Ishikawa (cell line): ENCODE results near the gene FUS.

ENCODE experiments used
- CEBPB ChIP-seq: IDR thresholded peaks from 2 replicates; pipeline ENCODE4 v1.6.1; 2012
- CREB1 ChIP-seq: IDR thresholded peaks from 2 replicates; pipeline ENCODE4 v1.6.1; 2012; ENCODE audit warnings: low read depth
- EGR1 ChIP-seq: IDR thresholded peaks from 2 replicates; pipeline ENCODE4 v1.6.1; 2012
- EP300 ChIP-seq: IDR thresholded peaks from 2 replicates; pipeline ENCODE4 v1.6.1; 2012; ENCODE audit warnings: borderline replicate concordance
- FOXM1 ChIP-seq: IDR thresholded peaks from 2 replicates; pipeline ENCODE4 v1.6.1; 2012; ENCODE audit warnings: low read depth, borderline replicate concordance
- NFIC ChIP-seq: IDR thresholded peaks from 2 replicates; pipeline ENCODE4 v1.6.1; 2012
- RAD21 ChIP-seq: IDR thresholded peaks from 2 replicates; pipeline ENCODE4 v1.6.1; 2012; ENCODE audit warnings: low read depth
- TAF1 ChIP-seq: IDR thresholded peaks from 2 replicates; pipeline ENCODE4 v1.6.1; 2012; ENCODE audit warnings: low read depth, mild to moderate bottlenecking
- TCF12 ChIP-seq: IDR thresholded peaks from 2 replicates; pipeline ENCODE4 v1.6.1; 2012; ENCODE audit warnings: low read depth
- TEAD4 ChIP-seq: IDR thresholded peaks from 2 replicates; pipeline ENCODE4 v1.6.1; 2012
- YY1 ChIP-seq: IDR thresholded peaks from 2 replicates; pipeline ENCODE4 v1.6.1; 2012; ENCODE audit warnings: low read depth
- ZBTB7A ChIP-seq: IDR thresholded peaks from 2 replicates; pipeline ENCODE4 v1.6.1; 2012; ENCODE audit warnings: low read depth
- TF ChIP-seq, protein P1 (sequence below): IDR thresholded peaks from 2 replicates; pipeline ENCODE4 v1.6.1; 2012
- TF ChIP-seq, protein P2 (sequence below): IDR thresholded peaks from 2 replicates; pipeline ENCODE4 v1.6.1; 2012
- TF ChIP-seq, protein P3 (sequence below): IDR thresholded peaks from 2 replicates; pipeline ENCODE4 v1.6.1; 2012; ENCODE audit warnings: low read depth, mild to moderate bottlenecking

Gene FUS

DNA sequence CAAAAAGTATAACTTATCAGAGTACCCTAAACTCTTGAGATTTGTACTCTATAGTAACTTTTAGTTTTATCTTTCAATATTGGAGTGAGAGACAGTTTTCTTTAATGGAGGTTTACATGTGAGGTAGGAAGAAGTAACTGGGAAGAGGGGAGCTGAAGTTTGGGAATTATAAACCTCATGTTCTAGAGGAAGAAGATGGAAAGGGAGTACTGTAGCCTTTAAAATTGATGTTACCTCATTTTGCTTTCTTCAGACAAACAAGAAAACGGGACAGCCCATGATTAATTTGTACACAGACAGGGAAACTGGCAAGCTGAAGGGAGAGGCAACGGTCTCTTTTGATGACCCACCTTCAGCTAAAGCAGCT lies 9.5 kb downstream of the FUS start:
- TF ChIP-seq TCF12 (no peak), NFIC (no peak), RAD21 (no peak), TEAD4 (no peak), CREB1 (no peak)

DNA sequence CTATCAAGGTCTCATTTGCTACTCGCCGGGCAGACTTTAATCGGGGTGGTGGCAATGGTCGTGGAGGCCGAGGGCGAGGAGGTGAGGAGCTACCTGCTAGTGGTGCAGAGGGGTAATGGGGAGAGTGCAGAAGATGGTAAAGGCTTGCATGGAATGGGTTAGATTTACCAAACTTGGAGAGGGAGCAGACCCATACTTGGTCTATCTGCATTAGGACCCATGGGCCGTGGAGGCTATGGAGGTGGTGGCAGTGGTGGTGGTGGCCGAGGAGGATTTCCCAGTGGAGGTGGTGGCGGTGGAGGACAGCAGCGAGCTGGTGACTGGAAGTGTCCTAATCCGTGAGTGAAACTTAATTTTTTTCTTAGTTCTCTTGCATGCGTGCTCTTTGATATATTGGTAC lies 10.1 kb downstream of the FUS start:
- TF ChIP-seq, protein P1, sequence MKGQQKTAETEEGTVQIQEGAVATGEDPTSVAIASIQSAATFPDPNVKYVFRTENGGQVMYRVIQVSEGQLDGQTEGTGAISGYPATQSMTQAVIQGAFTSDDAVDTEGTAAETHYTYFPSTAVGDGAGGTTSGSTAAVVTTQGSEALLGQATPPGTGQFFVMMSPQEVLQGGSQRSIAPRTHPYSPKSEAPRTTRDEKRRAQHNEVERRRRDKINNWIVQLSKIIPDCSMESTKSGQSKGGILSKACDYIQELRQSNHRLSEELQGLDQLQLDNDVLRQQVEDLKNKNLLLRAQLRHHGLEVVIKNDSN: no peak
- TF ChIP-seq EGR1: no peak
- TF ChIP-seq YY1: no peak
- TF ChIP-seq FOXM1: no peak
- no peak for TF ChIP-seq TCF12
- no peak for TF ChIP-seq CEBPB
- no peak for TF ChIP-seq TAF1
- no peak for TF ChIP-seq ZBTB7A
- no peak for TF ChIP-seq EP300
- TF ChIP-seq, protein P2, sequence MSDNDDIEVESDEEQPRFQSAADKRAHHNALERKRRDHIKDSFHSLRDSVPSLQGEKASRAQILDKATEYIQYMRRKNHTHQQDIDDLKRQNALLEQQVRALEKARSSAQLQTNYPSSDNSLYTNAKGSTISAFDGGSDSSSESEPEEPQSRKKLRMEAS: no peak

DNA sequence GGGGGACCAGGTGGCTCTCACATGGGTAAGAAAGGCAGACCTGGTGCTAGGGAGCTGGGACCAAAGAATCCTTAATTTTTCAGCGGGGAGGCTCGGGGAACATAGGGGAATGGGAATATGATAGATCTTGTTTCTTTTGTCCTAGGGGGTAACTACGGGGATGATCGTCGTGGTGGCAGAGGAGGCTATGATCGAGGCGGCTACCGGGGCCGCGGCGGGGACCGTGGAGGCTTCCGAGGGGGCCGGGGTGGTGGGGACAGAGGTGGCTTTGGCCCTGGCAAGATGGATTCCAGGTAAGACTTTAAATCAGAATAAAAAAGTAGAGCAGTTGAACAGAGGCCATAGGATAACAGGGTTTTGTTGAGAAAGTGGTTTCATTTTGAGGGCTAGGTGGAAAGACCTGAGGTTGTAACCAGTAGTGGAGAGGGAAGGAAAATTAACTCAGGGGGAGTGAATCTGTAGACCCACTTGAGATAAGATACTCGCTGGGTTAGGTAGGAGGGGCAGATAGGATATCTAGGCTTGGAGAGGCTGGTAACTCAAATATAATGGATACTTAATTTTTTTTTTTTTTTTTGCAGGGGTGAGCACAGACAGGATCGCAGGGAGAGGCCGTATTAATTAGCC lies 11.0 kb downstream of the FUS start:
- TF ChIP-seq CREB1: no peak
- TF ChIP-seq, protein P3, sequence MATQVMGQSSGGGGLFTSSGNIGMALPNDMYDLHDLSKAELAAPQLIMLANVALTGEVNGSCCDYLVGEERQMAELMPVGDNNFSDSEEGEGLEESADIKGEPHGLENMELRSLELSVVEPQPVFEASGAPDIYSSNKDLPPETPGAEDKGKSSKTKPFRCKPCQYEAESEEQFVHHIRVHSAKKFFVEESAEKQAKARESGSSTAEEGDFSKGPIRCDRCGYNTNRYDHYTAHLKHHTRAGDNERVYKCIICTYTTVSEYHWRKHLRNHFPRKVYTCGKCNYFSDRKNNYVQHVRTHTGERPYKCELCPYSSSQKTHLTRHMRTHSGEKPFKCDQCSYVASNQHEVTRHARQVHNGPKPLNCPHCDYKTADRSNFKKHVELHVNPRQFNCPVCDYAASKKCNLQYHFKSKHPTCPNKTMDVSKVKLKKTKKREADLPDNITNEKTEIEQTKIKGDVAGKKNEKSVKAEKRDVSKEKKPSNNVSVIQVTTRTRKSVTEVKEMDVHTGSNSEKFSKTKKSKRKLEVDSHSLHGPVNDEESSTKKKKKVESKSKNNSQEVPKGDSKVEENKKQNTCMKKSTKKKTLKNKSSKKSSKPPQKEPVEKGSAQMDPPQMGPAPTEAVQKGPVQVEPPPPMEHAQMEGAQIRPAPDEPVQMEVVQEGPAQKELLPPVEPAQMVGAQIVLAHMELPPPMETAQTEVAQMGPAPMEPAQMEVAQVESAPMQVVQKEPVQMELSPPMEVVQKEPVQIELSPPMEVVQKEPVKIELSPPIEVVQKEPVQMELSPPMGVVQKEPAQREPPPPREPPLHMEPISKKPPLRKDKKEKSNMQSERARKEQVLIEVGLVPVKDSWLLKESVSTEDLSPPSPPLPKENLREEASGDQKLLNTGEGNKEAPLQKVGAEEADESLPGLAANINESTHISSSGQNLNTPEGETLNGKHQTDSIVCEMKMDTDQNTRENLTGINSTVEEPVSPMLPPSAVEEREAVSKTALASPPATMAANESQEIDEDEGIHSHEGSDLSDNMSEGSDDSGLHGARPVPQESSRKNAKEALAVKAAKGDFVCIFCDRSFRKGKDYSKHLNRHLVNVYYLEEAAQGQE: no peak
- TF ChIP-seq NFIC: no peak
- no peak for TF ChIP-seq RAD21
- TF ChIP-seq, protein P2: no peak

DNA sequence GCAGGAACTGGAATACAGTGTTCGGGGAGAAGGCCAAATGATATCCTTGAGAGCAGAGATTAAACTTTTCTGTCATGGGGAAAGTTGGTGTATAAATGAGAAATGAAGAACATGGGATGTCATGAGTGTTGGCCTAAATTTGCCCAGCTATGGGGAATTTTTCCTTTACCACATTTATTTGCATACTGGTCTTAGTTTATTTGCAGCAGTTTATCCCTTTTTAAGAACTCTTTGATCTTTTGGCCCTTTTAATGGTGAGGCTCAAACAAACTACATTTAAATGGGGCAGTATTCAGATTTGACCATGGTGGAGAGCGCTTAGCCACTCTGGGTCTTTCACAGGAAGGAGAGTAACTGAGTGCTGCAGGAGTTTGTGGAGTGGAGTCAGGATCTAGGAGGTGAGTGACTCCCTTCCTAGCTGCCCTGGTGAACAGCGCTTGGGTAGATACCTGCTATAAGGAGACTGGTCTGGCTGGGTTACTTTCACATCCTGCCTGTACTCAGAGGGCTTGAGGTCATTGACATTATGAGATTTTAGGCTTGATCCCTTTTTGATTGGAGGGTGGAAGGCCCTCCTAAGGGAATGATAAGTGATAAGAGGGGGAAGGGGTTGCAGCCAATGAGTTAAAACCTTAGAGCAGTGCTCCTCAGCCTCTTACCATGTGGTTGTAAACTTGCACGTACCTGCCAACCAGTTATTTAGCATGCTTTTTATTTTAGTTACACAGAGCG lies 11.9 kb downstream of the FUS start:
- no peak for TF ChIP-seq EGR1
- TF ChIP-seq TCF12: no peak
- TF ChIP-seq YY1: no peak
- TF ChIP-seq, protein P2: no peak

DNA sequence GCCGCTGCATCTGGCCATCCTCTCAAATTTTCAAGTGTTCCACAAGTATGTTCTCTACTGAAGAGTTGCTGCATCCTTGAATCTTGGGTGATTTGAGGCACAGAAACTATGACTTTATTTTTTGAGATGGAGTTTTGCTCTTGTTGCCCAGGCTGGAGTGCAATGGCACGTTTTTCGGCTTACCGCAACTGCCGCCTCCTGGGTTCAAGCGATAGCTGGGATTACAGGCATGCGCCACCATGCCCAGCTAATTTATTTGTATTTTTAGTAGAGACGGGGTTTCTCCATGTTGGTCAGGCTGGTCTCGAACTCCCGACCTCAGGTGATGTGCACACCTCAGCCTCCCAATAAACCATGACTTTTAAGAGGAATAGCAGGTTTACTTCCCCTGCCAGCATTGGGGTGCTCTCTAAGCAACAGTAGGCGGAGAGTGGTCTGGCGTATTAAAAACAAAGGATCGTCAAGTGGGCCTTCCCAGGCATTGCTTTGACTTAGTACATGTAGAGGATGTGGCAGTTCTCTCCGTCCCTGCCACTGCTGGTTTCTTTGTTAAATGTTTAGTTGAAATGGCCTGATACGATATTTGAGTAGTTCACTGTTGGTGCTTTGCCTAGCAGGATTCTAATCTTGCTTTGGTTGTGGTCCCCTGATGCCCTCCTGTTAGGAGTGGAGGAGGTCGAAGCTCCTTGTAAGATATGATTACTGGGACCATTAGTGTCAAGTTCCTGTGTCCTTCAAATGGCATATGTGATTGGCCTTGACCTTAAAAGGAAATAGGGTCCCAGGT lies 13.1 kb downstream of the FUS start:
- TF ChIP-seq, protein P1: no peak
- TF ChIP-seq EP300: no peak
- no peak for TF ChIP-seq ZBTB7A
- TF ChIP-seq, protein P2: no peak
- no peak for TF ChIP-seq CREB1
- no peak for TF ChIP-seq CEBPB

DNA sequence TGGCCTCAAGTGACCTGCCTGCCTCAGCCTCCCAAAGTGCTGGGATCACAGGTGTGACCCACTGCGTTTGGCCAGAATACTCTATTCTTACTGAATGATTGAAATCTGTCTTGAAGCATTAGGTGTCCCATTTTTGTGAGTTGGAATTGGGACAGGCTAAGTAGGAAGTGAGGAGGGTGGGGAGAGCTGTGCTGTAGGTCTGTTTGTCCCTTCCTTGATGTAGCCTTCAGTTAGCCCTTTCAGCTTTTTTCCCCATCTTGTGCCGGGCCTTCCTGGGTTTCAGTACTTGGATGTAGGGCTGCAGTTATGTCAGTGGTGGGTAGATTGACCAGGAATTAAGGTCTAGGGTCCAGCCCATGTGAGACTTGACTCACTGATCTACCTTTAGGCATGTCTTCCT lies 13.9 kb downstream of the FUS start:
- TF ChIP-seq, protein P2: no peak
- TF ChIP-seq TCF12: no peak
- no peak for TF ChIP-seq CEBPB
- no peak for TF ChIP-seq NFIC
- TF ChIP-seq TAF1: no peak
- no peak for TF ChIP-seq YY1

DNA sequence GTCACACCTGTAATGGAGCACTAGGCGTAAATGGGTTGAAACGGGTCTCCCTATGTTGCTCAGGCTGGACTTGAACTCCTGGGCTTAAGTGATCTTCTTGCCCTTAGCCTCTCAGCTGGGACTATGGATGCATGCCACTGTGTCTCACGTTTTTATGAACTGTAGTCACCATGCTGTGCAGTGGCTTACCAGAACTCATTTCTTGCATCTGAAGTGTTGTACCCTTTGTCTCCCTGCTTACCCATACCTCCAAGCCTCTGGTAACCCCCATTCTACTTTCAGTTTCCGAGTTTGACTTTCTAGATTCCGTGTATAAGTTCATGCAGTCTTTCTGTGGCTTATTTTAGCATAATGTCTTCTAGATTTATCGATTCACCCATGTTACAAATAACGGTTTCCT lies 15.0 kb downstream of the FUS start:
- no peak for TF ChIP-seq TAF1
- no peak for TF ChIP-seq CREB1
- TF ChIP-seq, protein P2: no peak
- no peak for TF ChIP-seq CEBPB
- no peak for TF ChIP-seq RAD21
- TF ChIP-seq EGR1: no peak
- TF ChIP-seq, protein P1: no peak
- TF ChIP-seq EP300: no peak
